Osteoblast (primary cell): ENCODE measurements around the gene TTLL7. TPM values are rescaled to one million over a fixed set of nuclear protein-coding genes. Genes with fewer than 3 reads are reported as not detected.

Source experiments
- DNase-seq: peaks from one replicate; pipeline ENCODE4 v3.0.0; 2011; ENCODE audit warnings: low spot score, mixed read lengths; ENCODE audit not compliant: insufficient read length; ENCODE audit errors: missing footprints
- H2AFZ ChIP-seq: 2 replicates; pipeline ENCODE4 v1.6.0; 2011; ENCODE audit warnings: mild to moderate bottlenecking, low read length
- H3K27ac ChIP-seq: 2 replicates; pipeline ENCODE4 v1.5.1; 2011; ENCODE audit warnings: mild to moderate bottlenecking, low read depth, low read length, moderate library complexity
- H3K27me3 ChIP-seq: 2 replicates; pipeline ENCODE4 v1.6.0; 2012; ENCODE audit warnings: mild to moderate bottlenecking, control low read depth, inconsistent platforms, low read length, moderate library complexity; ENCODE audit not compliant: insufficient read depth
- H3K36me3 ChIP-seq: 2 replicates; pipeline ENCODE4 v1.5.1; 2011; ENCODE audit warnings: mild to moderate bottlenecking, low read length, control low read depth, moderate library complexity; ENCODE audit not compliant: insufficient read depth
- H3K4me1 ChIP-seq: 2 replicates; pipeline ENCODE4 v1.5.1; 2011; ENCODE audit warnings: mild to moderate bottlenecking, low read length, control low read depth, moderate library complexity; ENCODE audit not compliant: insufficient read depth
- H3K4me2 ChIP-seq: 2 replicates; pipeline ENCODE4 v1.6.0; 2011; ENCODE audit warnings: mild to moderate bottlenecking, low read length; ENCODE audit not compliant: insufficient read depth
- H3K4me3 ChIP-seq: fragments of 200-600 bp; sonication (generic); 3 replicates; pipeline ENCODE4 v1.5.1; 2012; ENCODE audit warnings: mild to moderate bottlenecking, low read length, inconsistent platforms; ENCODE audit not compliant: insufficient read depth
- H3K79me2 ChIP-seq: 2 replicates; pipeline ENCODE4 v1.6.0; 2012; ENCODE audit warnings: mild to moderate bottlenecking, low read length, control low read depth, inconsistent platforms; ENCODE audit not compliant: insufficient read depth
- H3K9me3 ChIP-seq: 2 replicates; pipeline ENCODE4 v1.5.1; 2011; ENCODE audit warnings: low read depth, low read length, control low read depth
- H4K20me1 ChIP-seq: 2 replicates; pipeline ENCODE4 v1.6.0; 2012; ENCODE audit warnings: mild to moderate bottlenecking, low read length, control low read depth; ENCODE audit not compliant: insufficient read depth
- CTCF ChIP-seq: IDR thresholded peaks from 2 replicates; pipeline ENCODE4 v1.5.1; 2011; ENCODE audit warnings: mild to moderate bottlenecking, low read depth, low read length, moderate library complexity; ENCODE audit errors: extremely low read depth
- total RNA-seq: library from RNA; depleted of rRNA; stranded (reverse); fragments of >200 nt; gene quantifications from 2 replicates; pipeline ENCODE4 v1.2.3, GENCODE V29; 2012

Gene TTLL7
- total RNA-seq, 1 donor = 13.8 TPM

GRCh38 chr1:83997631-83998030 lies 1.3 kb downstream of the TTLL7 start:
- H2AFZ ChIP-seq = no peak overlapping the region
- H3K4me1 ChIP-seq = peaks cover 5% of the 10 kb centered on the region
- no peaks in the 10 kb centered on the region for H4K20me1 ChIP-seq
- no peaks in the 10 kb centered on the region for H3K36me3 ChIP-seq
- no peak overlapping the region for H3K4me2 ChIP-seq
- H3K27ac ChIP-seq = no peak overlapping the region
- H3K79me2 ChIP-seq = no peaks in the 10 kb centered on the region
- H3K4me3 ChIP-seq = no peak overlapping the region
- H3K27me3 ChIP-seq = no peaks in the 10 kb centered on the region
- H3K9me3 ChIP-seq = no peaks in the 10 kb centered on the region
- TF ChIP-seq CTCF = no peak
- no peak for DNase-seq

- peak; percentile 86 for DNase-seq
- Histone ChIP-seq H3K36me3 (no peaks in the 10 kb centered on the region), H3K27me3 (no peaks in the 10 kb centered on the region), H2AFZ (no peak overlapping the region), H3K9me3 (no peaks in the 10 kb centered on the region), H3K4me2 (no peak overlapping the region), H3K27ac (no peak overlapping the region), H4K20me1 (no peaks in the 10 kb centered on the region), H3K4me1 (peaks cover 5% of the 10 kb centered on the region), H3K4me3 (no peak overlapping the region), H3K79me2 (no peaks in the 10 kb centered on the region)
- TF ChIP-seq CTCF = no peak
Observed at GRCh38 chr1:83996621-83997020, 2.3 kb downstream of the TTLL7 start.

GRCh38 chr1:83996191-83996590 lies 2.7 kb downstream of the TTLL7 start:
- H3K27me3 ChIP-seq = no peaks in the 10 kb centered on the region
- DNase-seq = no peak
- H4K20me1 ChIP-seq = no peaks in the 10 kb centered on the region
- H3K27ac ChIP-seq = no peak overlapping the region
- H3K4me2 ChIP-seq = no peak overlapping the region
- no peak overlapping the region for H3K4me3 ChIP-seq
- no peaks in the 10 kb centered on the region for H3K79me2 ChIP-seq
- TF ChIP-seq CTCF = no peak
- no peaks in the 10 kb centered on the region for H3K36me3 ChIP-seq
- no peaks in the 10 kb centered on the region for H3K9me3 ChIP-seq
- no peak overlapping the region for H2AFZ ChIP-seq
- peaks cover 5% of the 10 kb centered on the region for H3K4me1 ChIP-seq

GRCh38 chr1:83995649-83996048 lies 3.3 kb downstream of the TTLL7 start:
- Histone ChIP-seq H4K20me1 (no peaks in the 10 kb centered on the region), H3K36me3 (no peaks in the 10 kb centered on the region), H3K4me2 (no peak overlapping the region), H3K9me3 (no peaks in the 10 kb centered on the region), H3K4me1 (peaks cover 5% of the 10 kb centered on the region), H3K79me2 (no peaks in the 10 kb centered on the region), H3K27ac (no peak overlapping the region), H2AFZ (no peak overlapping the region), H3K27me3 (no peaks in the 10 kb centered on the region), H3K4me3 (no peak overlapping the region)
- no peak for TF ChIP-seq CTCF
- DNase-seq = no peak
